SK-N-SH (cell line): Measurements from ENCODE around the gene SPTAN1. TPM values are rescaled to one million over a fixed set of nuclear protein-coding genes. Genes with fewer than 3 reads are reported as not detected.

Source experiments
- CTCF ChIA-PET: fragments of 300-600, 350-600 bp; formaldehyde crosslinking; extraction: SDS; loops from one replicate; lab custom pipeline; 2021; lab: Yijun Ruan, JAX
- POLR2A ChIA-PET: fragments of 350-600 bp; sonication (Branson Sonifier 250); formaldehyde crosslinking; extraction: SDS; loops from one replicate; lab custom pipeline; 2020; ENCODE audit warnings: antibody characterized with exemption, inconsistent platforms; lab: Yijun Ruan, JAX
- DNase-seq: peaks from one replicate; pipeline ENCODE4 v3.0.0; 2012
- H2AFZ ChIP-seq: fragments of 200-600 bp; sonication (generic); 2 replicates; pipeline ENCODE4 v1.8.1; 2016; ENCODE audit warnings: antibody characterized with exemption, mild to moderate bottlenecking, low read depth
- H3F3A ChIP-seq: fragments of 200-600 bp; sonication (generic); replicated peaks from 2 replicates; pipeline ENCODE3; 2016; ENCODE audit warnings: antibody characterized with exemption, mild to moderate bottlenecking; ENCODE audit not compliant: insufficient read depth
- H3K27ac ChIP-seq, 2 experiments: fragments of 200-500 bp in 1 of 2; fragments of 200-600 bp in 1 of 2; sonication (Bioruptor generic) in 1 of 2; sonication (generic), shearing (Covaris generic) in 1 of 2; 2 replicates each; pipeline versions ENCODE4 v1.5.1 to v1.6.1; 2014 to 2016; ENCODE audit warnings: low read depth in 2 of 2, inconsistent platforms in 1 of 2, low read length in 1 of 2, mild to moderate bottlenecking in 1 of 2, mixed read lengths in 1 of 2
- H3K27me3 ChIP-seq: fragments of 200-600 bp; sonication (generic), shearing (Covaris generic); 2 replicates; pipeline ENCODE4 v1.6.1; 2016; ENCODE audit warnings: mixed run types; ENCODE audit not compliant: insufficient read depth
- H3K36me3 ChIP-seq, 2 experiments: fragments of 200-500 bp in 1 of 2; fragments of 200-600 bp in 1 of 2; sonication (Bioruptor generic) in 1 of 2; sonication (generic) in 1 of 2; replicated peaks in 1 of 2; 2 replicates each; pipeline versions ENCODE3 to v1.5.1; 2014 to 2016; ENCODE audit warnings: low read length in 1 of 2, mild to moderate bottlenecking in 1 of 2; ENCODE audit not compliant: insufficient read depth in 2 of 2, control insufficient read depth in 1 of 2
- H3K4me1 ChIP-seq, 2 experiments: fragments of 200-500 bp in 1 of 2; fragments of 200-600 bp in 1 of 2; sonication (Bioruptor generic) in 1 of 2; sonication (generic), shearing (Covaris generic) in 1 of 2; 2 replicates each; pipeline versions ENCODE4 v1.5.1 to v1.6.1; 2014 to 2016; ENCODE audit warnings: low read depth in 1 of 2, low read length in 1 of 2, mixed run types in 1 of 2; ENCODE audit not compliant: insufficient read depth in 2 of 2, control insufficient read depth in 1 of 2
- H3K4me2 ChIP-seq: fragments of 200-600 bp; sonication (generic), shearing (Covaris generic); 2 replicates; pipeline ENCODE4 v1.6.1; 2017; ENCODE audit warnings: mixed run types
- H3K4me3 ChIP-seq, 2 experiments: fragments of 200-500 bp in 1 of 2; fragments of 200-600 bp in 1 of 2; sonication (Bioruptor generic) in 1 of 2; sonication (generic), shearing (Covaris generic) in 1 of 2; 2 replicates each; pipeline versions ENCODE4 v1.5.1 to v1.8.1; 2014 to 2016; ENCODE audit warnings: low read depth in 2 of 2, inconsistent platforms in 1 of 2, low read length in 1 of 2, mild to moderate bottlenecking in 1 of 2, mixed read lengths in 1 of 2, moderate library complexity in 1 of 2
- H3K79me2 ChIP-seq: fragments of 200-600 bp; sonication (generic); 2 replicates; pipeline ENCODE4 v1.8.1; 2017; ENCODE audit warnings: mild to moderate bottlenecking; ENCODE audit not compliant: insufficient read depth
- H3K9ac ChIP-seq: fragments of 200-600 bp; sonication (generic); 2 replicates; pipeline ENCODE4 v1.6.1; 2017; ENCODE audit warnings: mixed run types
- H3K9me2 ChIP-seq: fragments of 200-600 bp; sonication (generic); 2 replicates; pipeline ENCODE4 v1.6.1; 2017; ENCODE audit warnings: mixed run types
- H3K9me3 ChIP-seq: fragments of 200-600 bp; sonication (generic); 2 replicates; pipeline ENCODE4 v1.6.1; 2017; ENCODE audit warnings: mixed run types, mild to moderate bottlenecking, moderate library complexity
- H4K20me1 ChIP-seq: fragments of 200-600 bp; sonication (generic); 2 replicates; pipeline ENCODE4 v1.6.1; 2017; ENCODE audit warnings: mild to moderate bottlenecking, mixed run types; ENCODE audit not compliant: insufficient read depth
- CHD2 ChIP-seq: fragments of 150-350 bp; IDR thresholded peaks from 2 replicates; pipeline ENCODE4 v1.6.1; 2018; ENCODE audit warnings: low read length; ENCODE audit not compliant: partially characterized antibody
- FOSL2 ChIP-seq: IDR thresholded peaks from 2 replicates; pipeline ENCODE4 v1.4.0; 2012; ENCODE audit warnings: low read depth, mild to moderate bottlenecking, moderate library complexity, borderline replicate concordance
- GABPA ChIP-seq: IDR thresholded peaks from 2 replicates; pipeline ENCODE4 v1.4.0; 2012; ENCODE audit warnings: low read depth, mild to moderate bottlenecking
- GATA2 ChIP-seq: sonication (generic); formaldehyde crosslinking; IDR thresholded peaks from 2 replicates; pipeline ENCODE4 v1.5.0; 2020; ENCODE audit warnings: mild to moderate bottlenecking, missing genetic modification reagents
- MEF2A ChIP-seq: IDR thresholded peaks from 2 replicates; pipeline ENCODE4 v1.4.0; 2012; ENCODE audit warnings: low read depth, borderline replicate concordance
- MXI1 ChIP-seq: IDR thresholded peaks from 2 replicates; pipeline ENCODE4 v1.6.1; 2012; ENCODE audit warnings: mild to moderate bottlenecking, low read depth, low read length, improper control_type of control experiment
- NRF1 ChIP-seq: IDR thresholded peaks from 2 replicates; pipeline ENCODE4 v1.6.1; 2012; ENCODE audit warnings: low read depth, mild to moderate bottlenecking, low read length
- POLR2AphosphoS5 ChIP-seq: IDR thresholded peaks from 2 replicates; pipeline ENCODE4 v1.6.1; 2012; ENCODE audit warnings: low read depth, low read length
- RXRA ChIP-seq: IDR thresholded peaks from 2 replicates; pipeline ENCODE4 v1.4.0; 2012; ENCODE audit warnings: low read depth, mild to moderate bottlenecking, borderline replicate concordance
- SMC3 ChIP-seq: IDR thresholded peaks from 2 replicates; pipeline ENCODE4 v1.6.1; 2012; ENCODE audit warnings: low read depth, low read length, improper control_type of control experiment
- TEAD4 ChIP-seq: IDR thresholded peaks from 2 replicates; pipeline ENCODE4 v1.4.0; 2012; ENCODE audit warnings: mild to moderate bottlenecking, borderline replicate concordance; ENCODE audit not compliant: insufficient read depth
- USF2 ChIP-seq: fragments of 150-350 bp; IDR thresholded peaks from 2 replicates; pipeline ENCODE4 v1.6.1; 2017; ENCODE audit warnings: antibody characterized with exemption, low read length, low read depth, borderline replicate concordance
- YY1 ChIP-seq: IDR thresholded peaks from 2 replicates; pipeline ENCODE4 v1.4.0; 2012; ENCODE audit warnings: low read depth, mild to moderate bottlenecking
- WGBS: methylation state at CpG from one replicate; pipeline ENCODE4 v1.1.6; 2017; ENCODE audit warnings: low lambda C conversion rate; 5-methylcytosine and 5-hydroxymethylcytosine counted together
- polyA plus RNA-seq, 3 experiments: library from polyadenylated mRNA; depleted of rRNA; stranded (reverse); fragments of >200 nt; gene quantifications; 2 replicates each; pipeline ENCODE4 v1.2.3, GENCODE V29; 2012
- TF ChIP-seq, protein P1 (sequence below): IDR thresholded peaks from 2 replicates; pipeline ENCODE4 v1.6.1; 2012; ENCODE audit warnings: mild to moderate bottlenecking, low read depth, low read length, moderate library complexity

Gene SPTAN1
- polyA plus RNA-seq, 1 of the 3 experiments (the other 2 are of a cell fraction), result 177 TPM

DNA sequence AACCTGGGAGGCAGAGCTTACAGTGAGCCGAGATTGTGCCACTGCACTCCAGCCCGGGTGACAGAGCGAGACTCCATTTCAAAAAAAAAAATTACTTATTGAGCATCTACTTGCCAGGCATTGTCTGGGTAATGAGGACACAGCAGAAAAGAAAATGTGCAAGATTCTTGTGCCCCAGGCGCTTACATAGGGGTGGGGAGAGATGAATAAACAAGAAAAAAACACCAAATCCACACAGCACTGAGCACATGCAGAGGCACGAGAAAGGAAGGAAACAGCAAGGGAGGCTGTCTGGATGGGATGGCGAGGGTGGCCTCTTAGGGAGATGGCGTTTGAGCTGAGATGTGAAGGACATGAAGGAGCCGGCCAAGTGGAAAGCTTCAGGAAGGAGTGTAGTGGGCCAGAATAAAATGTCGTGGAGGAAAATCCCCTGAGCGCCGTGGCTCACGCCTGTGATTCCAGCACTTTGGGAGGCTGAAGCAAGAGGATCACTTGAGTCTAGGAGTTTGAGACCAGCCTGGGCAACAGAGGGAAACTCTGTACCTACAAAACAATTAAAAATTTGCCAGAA, 90.4 kb downstream of the SPTAN1 start:
- H3F3A ChIP-seq, result peaks cover 13% of the 10 kb centered on the region
- H3K79me2 ChIP-seq, result peaks cover 43% of the 10 kb centered on the region; the same call in 1 of the 2 replicates
- TF ChIP-seq POLR2AphosphoS5, result no peak
- TF ChIP-seq RXRA, result no peak
- no peak for TF ChIP-seq NRF1
- no peak for TF ChIP-seq MXI1
- no peak for TF ChIP-seq GATA2 (CRISPR knock-in tag)
- no peak for TF ChIP-seq TEAD4
- TF ChIP-seq CHD2, result no peak
- TF ChIP-seq, protein P1, sequence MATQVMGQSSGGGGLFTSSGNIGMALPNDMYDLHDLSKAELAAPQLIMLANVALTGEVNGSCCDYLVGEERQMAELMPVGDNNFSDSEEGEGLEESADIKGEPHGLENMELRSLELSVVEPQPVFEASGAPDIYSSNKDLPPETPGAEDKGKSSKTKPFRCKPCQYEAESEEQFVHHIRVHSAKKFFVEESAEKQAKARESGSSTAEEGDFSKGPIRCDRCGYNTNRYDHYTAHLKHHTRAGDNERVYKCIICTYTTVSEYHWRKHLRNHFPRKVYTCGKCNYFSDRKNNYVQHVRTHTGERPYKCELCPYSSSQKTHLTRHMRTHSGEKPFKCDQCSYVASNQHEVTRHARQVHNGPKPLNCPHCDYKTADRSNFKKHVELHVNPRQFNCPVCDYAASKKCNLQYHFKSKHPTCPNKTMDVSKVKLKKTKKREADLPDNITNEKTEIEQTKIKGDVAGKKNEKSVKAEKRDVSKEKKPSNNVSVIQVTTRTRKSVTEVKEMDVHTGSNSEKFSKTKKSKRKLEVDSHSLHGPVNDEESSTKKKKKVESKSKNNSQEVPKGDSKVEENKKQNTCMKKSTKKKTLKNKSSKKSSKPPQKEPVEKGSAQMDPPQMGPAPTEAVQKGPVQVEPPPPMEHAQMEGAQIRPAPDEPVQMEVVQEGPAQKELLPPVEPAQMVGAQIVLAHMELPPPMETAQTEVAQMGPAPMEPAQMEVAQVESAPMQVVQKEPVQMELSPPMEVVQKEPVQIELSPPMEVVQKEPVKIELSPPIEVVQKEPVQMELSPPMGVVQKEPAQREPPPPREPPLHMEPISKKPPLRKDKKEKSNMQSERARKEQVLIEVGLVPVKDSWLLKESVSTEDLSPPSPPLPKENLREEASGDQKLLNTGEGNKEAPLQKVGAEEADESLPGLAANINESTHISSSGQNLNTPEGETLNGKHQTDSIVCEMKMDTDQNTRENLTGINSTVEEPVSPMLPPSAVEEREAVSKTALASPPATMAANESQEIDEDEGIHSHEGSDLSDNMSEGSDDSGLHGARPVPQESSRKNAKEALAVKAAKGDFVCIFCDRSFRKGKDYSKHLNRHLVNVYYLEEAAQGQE, result no peak
- no peak for TF ChIP-seq FOSL2
- no peak for TF ChIP-seq SMC3
- no peak for TF ChIP-seq YY1
- TF ChIP-seq MEF2A, result no peak
- no peak for TF ChIP-seq GABPA
- no peak for TF ChIP-seq USF2
- no peak overlapping the region for H2AFZ ChIP-seq
- no peaks in the 10 kb centered on the region; a peak in 1 of 4 replicates for H3K4me1 ChIP-seq
- H4K20me1 ChIP-seq, result no peaks in the 10 kb centered on the region
- POLR2A ChIA-PET, result no interaction called here
- no peak overlapping the region for H3K4me3 ChIP-seq
- H3K9me2 ChIP-seq, result no peaks in the 10 kb centered on the region
- no peak for DNase-seq
- CTCF ChIA-PET, result interaction anchor here (0.9 kb wide), 1 partner anchor 59 kb away, joined by 4 read pairs; the partner anchor contains the start of gene PKN3
- H3K27me3 ChIP-seq, result no peaks in the 10 kb centered on the region
- H3K9ac ChIP-seq, result no peak overlapping the region
- no peak overlapping the region for H3K4me2 ChIP-seq
- H3K36me3 ChIP-seq, result peaks cover 3 to 12% of the 10 kb centered on the region in 2 experiments
- no peaks in the 10 kb centered on the region for H3K9me3 ChIP-seq
- no peak overlapping the region for H3K27ac ChIP-seq
- WGBS, result 94% methylated on average over 12 of the region's 12 CpGs
